Smooth muscle cell (in vitro differentiated cells): ENCODE results near the gene EP400. TPM values are rescaled to one million over a fixed set of nuclear protein-coding genes. Genes with fewer than 3 reads are reported as not detected.

Experiments used
- DNase-seq: peaks from one replicate; lab custom pipeline; 2025; ENCODE audit not compliant: unreplicated experiment; lab: John Stamatoyannopoulos, UW
- H2AFZ ChIP-seq: fragments of 200-600 bp; sonication (generic); 2 replicates; pipeline ENCODE4 v1.6.0; 2016; ENCODE audit warnings: antibody characterized with exemption, low read depth, mild to moderate bottlenecking
- H3F3A ChIP-seq: fragments of 200-600 bp; sonication (generic); 2 replicates; pipeline ENCODE4 v1.6.0; 2017; ENCODE audit warnings: antibody characterized with exemption, low read depth
- H3K27ac ChIP-seq: fragments of 200-600 bp; sonication (generic); 2 replicates; pipeline ENCODE4 v1.5.1; 2016; ENCODE audit warnings: low read depth, mild to moderate bottlenecking
- H3K27me3 ChIP-seq: fragments of 200-600 bp; sonication (generic); 2 replicates; pipeline ENCODE4 v1.6.1; 2016; ENCODE audit warnings: low read depth, mild to moderate bottlenecking
- H3K36me3 ChIP-seq: fragments of 200-600 bp; sonication (generic); 2 replicates; pipeline ENCODE4 v1.5.1; 2016; ENCODE audit warnings: low read depth
- H3K4me1 ChIP-seq: fragments of 200-600 bp; sonication (generic); 2 replicates; pipeline ENCODE4 v1.5.1; 2016; ENCODE audit warnings: low read depth
- H3K4me2 ChIP-seq: fragments of 200-600 bp; sonication (generic); 2 replicates; pipeline ENCODE4 v1.6.0; 2016; ENCODE audit warnings: mild to moderate bottlenecking
- H3K4me3 ChIP-seq: fragments of 200-600 bp; sonication (generic); 2 replicates; pipeline ENCODE4 v1.5.1; 2016; ENCODE audit warnings: mild to moderate bottlenecking
- H3K79me2 ChIP-seq: fragments of 200-600 bp; sonication (generic); 2 replicates; pipeline ENCODE4 v1.6.0; 2016; ENCODE audit warnings: low read depth, mild to moderate bottlenecking
- H3K9ac ChIP-seq: fragments of 200-600 bp; sonication (generic); 2 replicates; pipeline ENCODE4 v1.6.0; 2016; ENCODE audit warnings: low read depth
- H3K9me3 ChIP-seq: fragments of 200-600 bp; sonication (generic); replicated peaks from 2 replicates; pipeline ENCODE4 v1.5.1; 2016; ENCODE audit warnings: low read depth
- H4K20me1 ChIP-seq: fragments of 200-600 bp; sonication (generic); 2 replicates; pipeline ENCODE4 v1.6.0; 2016; ENCODE audit warnings: low read depth
- CTCF ChIP-seq: fragments of 200-600 bp; sonication (generic); IDR thresholded peaks from 2 replicates; pipeline ENCODE4 v1.5.1; 2017; ENCODE audit warnings: borderline replicate concordance, mild to moderate bottlenecking, antibody characterized with exemption; ENCODE audit not compliant: insufficient read depth, poor library complexity, severe bottlenecking
- WGBS: methylation state at CpG from one replicate; pipeline ENCODE4 v1.1.7; 2016; ENCODE audit warnings: low lambda C conversion rate; 5-methylcytosine and 5-hydroxymethylcytosine counted together
- polyA plus RNA-seq: library from polyadenylated mRNA; unstranded; fragments of >200 nt; fragmentation: Nextera tagmentation; extraction: Ambion mirVana; gene quantifications from 2 replicates; pipeline ENCODE4 v1.2.1, GENCODE V29; 2016
- total RNA-seq: library from RNA; depleted of rRNA; stranded (reverse); fragments of >200 nt; gene quantifications from 2 replicates; pipeline ENCODE4 v1.2.3, GENCODE V29; 2014

The EP400 gene
- total and polyA plus RNA-seq, 2 experiments from 2014 or later: 6.6 to 13.6 TPM

- H3K9ac ChIP-seq: no peak overlapping the region
- H3K36me3 ChIP-seq: no peaks in the 10 kb centered on the region
- H3F3A ChIP-seq: no peaks in the 10 kb centered on the region
- no peak for TF ChIP-seq CTCF
- peaks cover 12% of the 10 kb centered on the region for H4K20me1 ChIP-seq
- H3K4me2 ChIP-seq: peak overlapping the region; percentile 64
- H3K27me3 ChIP-seq: no peaks in the 10 kb centered on the region
- no peaks in the 10 kb centered on the region for H3K79me2 ChIP-seq
- 58% methylated on average over 17 of the region's 20 CpGs for WGBS
- H3K27ac ChIP-seq: peak overlapping the region; percentile 70
- no peak overlapping the region for H2AFZ ChIP-seq
- H3K9me3 ChIP-seq: no peaks in the 10 kb centered on the region
- H3K4me1 ChIP-seq: no peaks in the 10 kb centered on the region
- DNase-seq: peak; percentile 70
- no peak overlapping the region for H3K4me3 ChIP-seq
Observed at GRCh38 chr12:131912518-131913274, 37.0 kb upstream of the EP400 start.

GRCh38 chr12:131913666-131914065, 36.1 kb upstream of the EP400 start:
- H3K36me3 ChIP-seq: no peaks in the 10 kb centered on the region

DNA sequence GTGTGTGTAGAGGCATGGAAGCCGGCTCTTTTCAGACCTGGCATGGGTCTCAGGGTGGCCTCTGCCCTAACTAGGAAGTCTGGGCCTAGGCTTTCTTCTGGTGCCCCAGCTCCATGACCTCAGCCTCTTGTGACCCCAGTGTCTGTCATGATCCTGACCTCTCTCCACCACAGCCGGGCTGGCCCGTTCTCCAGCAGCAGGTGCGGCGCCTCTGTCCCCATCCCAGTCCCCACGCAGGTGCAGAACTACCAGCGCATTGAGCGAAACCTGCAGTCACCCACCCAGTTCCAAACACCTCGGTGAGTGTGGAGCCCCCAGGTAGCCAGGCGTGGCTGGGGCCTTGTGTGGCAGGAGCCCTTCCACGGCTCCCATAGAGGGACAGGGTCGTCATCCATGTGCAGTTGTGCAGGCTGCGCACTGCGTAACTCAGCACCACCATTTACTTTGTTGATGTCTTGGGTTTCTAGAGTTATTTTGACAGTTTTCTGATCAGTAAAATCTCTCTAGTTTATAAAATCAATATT, 35.5 kb upstream of the EP400 start:
- Histone ChIP-seq H3K27me3 (no peaks in the 10 kb centered on the region), H4K20me1 (peaks cover 12% of the 10 kb centered on the region), H3F3A (no peaks in the 10 kb centered on the region), H3K27ac (no peak overlapping the region), H3K4me2 (no peak overlapping the region), H3K4me1 (no peaks in the 10 kb centered on the region), H3K9ac (no peak overlapping the region), H3K9me3 (no peaks in the 10 kb centered on the region), H3K4me3 (no peak overlapping the region), H3K36me3 (no peaks in the 10 kb centered on the region), H3K79me2 (no peaks in the 10 kb centered on the region), H2AFZ (no peak overlapping the region)
- TF ChIP-seq CTCF: no peak
- DNase-seq: no peak
- WGBS: 98% methylated on average over 14 of the region's 14 CpGs

More at GRCh38 chr12:131913666-131914065, 36.1 kb upstream of the EP400 start:
- Histone ChIP-seq H3K79me2 (no peaks in the 10 kb centered on the region), H3K9me3 (no peaks in the 10 kb centered on the region), H3F3A (no peaks in the 10 kb centered on the region), H2AFZ (no peak overlapping the region), H3K27ac (no peak overlapping the region), H4K20me1 (peaks cover 12% of the 10 kb centered on the region), H3K27me3 (no peaks in the 10 kb centered on the region), H3K4me2 (no peak overlapping the region), H3K4me1 (no peaks in the 10 kb centered on the region), H3K9ac (no peak overlapping the region), H3K4me3 (no peak overlapping the region)
- TF ChIP-seq CTCF: no peak
- WGBS: 85% methylated on average over 7 of the region's 8 CpGs
- DNase-seq: no peak
